Esophagus muscularis mucosa (tissue), 4 donors: ENCODE results near the gene PROB1. TPM values are rescaled to one million over a fixed set of nuclear protein-coding genes. Genes with fewer than 3 reads are reported as not detected.

Source experiments
- DNase-seq: peaks from one replicate; pipeline ENCODE4 v3.0.0-alpha.2; 2017; ENCODE audit errors: extremely low spot score
- H3K27ac ChIP-seq, 4 donors: fragments of 200-600 bp; sonication (generic); replicated peaks in 1 of 4; 1 replicate in 3 of 4; 2 replicates in 1 of 4; pipeline ENCODE4 v1.5.1; 2016 to 2019; ENCODE audit warnings: mild to moderate bottlenecking in 1 of 4
- H3K27me3 ChIP-seq, 4 donors: fragments of 200-600 bp; sonication (generic); one replicate each; pipeline versions ENCODE4 v1.5.1 to v1.6.0; 2016 to 2019
- H3K36me3 ChIP-seq, 4 donors: fragments of 200-600 bp; sonication (generic); one replicate each; pipeline ENCODE4 v1.5.1; 2016 to 2019
- H3K4me1 ChIP-seq, 4 donors: fragments of 200-600 bp; sonication (generic); one replicate each; pipeline ENCODE4 v1.5.1; 2016 to 2019
- H3K4me3 ChIP-seq, 4 donors: fragments of 200-600 bp; sonication (generic); 1 replicate in 2 of 4; 2 replicates in 2 of 4; pipeline ENCODE4 v1.5.1; 2016 to 2019; ENCODE audit warnings: mild to moderate bottlenecking in 4 of 4, moderate library complexity in 1 of 4
- H3K9me3 ChIP-seq, 4 donors: fragments of 200-600 bp; sonication (generic); 1 replicate in 3 of 4; 2 replicates in 1 of 4; pipeline ENCODE4 v1.5.1; 2016 to 2019
- CTCF ChIP-seq, 3 experiments: fragments of 200-600 bp in 2 of 3; fragments of 450-650 bp in 1 of 3; sonication (generic) in 2 of 3; IDR thresholded peaks; one replicate each; pipeline ENCODE4 v1.5.1; 2017 to 2019; ENCODE audit warnings: antibody characterized with exemption in 3 of 3, mild to moderate bottlenecking in 2 of 3, moderate library complexity in 1 of 3
- EP300 ChIP-seq: sonication (generic); formaldehyde crosslinking; IDR thresholded peaks from one replicate; pipeline ENCODE4 v1.6.1; 2017; ENCODE audit warnings: antibody characterized with exemption
- POLR2A ChIP-seq: fragments of 450-650 bp; IDR thresholded peaks from one replicate; pipeline ENCODE4 v1.6.1; 2017; ENCODE audit warnings: antibody characterized with exemption, moderate library complexity, mild to moderate bottlenecking, low read depth
- POLR2AphosphoS5 ChIP-seq, 2 donors: sonication (generic); formaldehyde crosslinking; IDR thresholded peaks; one replicate each; pipeline ENCODE4 v1.6.1; 2017; ENCODE audit warnings: antibody characterized with exemption in 2 of 2
- WGBS: methylation state at CpG from one replicate; pipeline ENCODE4 v1.1.5; 2018; 5-methylcytosine and 5-hydroxymethylcytosine counted together
- intact Hi-C: fragments of 100-400 bp; cut with DNase I; formaldehyde crosslinking; loops from one replicate; pipeline ENCODE4 v1.15.1; 2023
- total RNA-seq, 4 donors: library from RNA; depleted of rRNA; stranded (reverse); fragments of >200 nt; gene quantifications; one replicate each; pipeline versions ENCODE4 v1.1.0 to v1.2.1, GENCODE V29; 2016

Gene PROB1
- total RNA-seq, 4 donors from 2014 or later = 2.5 to 11.0 (median 7.8) TPM

- H3K36me3 ChIP-seq = peaks cover 0 to 29% (median 15%) of the 10 kb centered on the region in 4 donors
- peaks cover 61 to 73% (median 67%) of the 10 kb centered on the region in 4 donors for H3K4me1 ChIP-seq
- intact Hi-C loops = no loop called here
- no peaks in the 10 kb centered on the region for H3K27me3 ChIP-seq
- H3K27ac ChIP-seq = peak overlapping the region; percentile 72 to 84 (median 80)
- no peak for TF ChIP-seq POLR2A
- peak in 1 of 2 donors; percentile 35 for TF ChIP-seq POLR2AphosphoS5 (IDR thresholded peaks at IDR 0.05)
- no peak for TF ChIP-seq EP300
- DNase-seq = no peak
- H3K9me3 ChIP-seq = no peaks in the 10 kb centered on the region
- no peak overlapping the region for H3K4me3 ChIP-seq
- 35% methylated on average over 8 of the region's 9 CpGs for WGBS
These were observed 19.8 kb upstream of the PROB1 start for GRCh38 chr5:139414581-139415130.

- no peak overlapping the region for H3K4me3 ChIP-seq
- peak overlapping the region; percentile 72 to 84 (median 80) for H3K27ac ChIP-seq
These were observed 19.1 kb upstream of the PROB1 start for GRCh38 chr5:139413963-139414362.

GRCh38 chr5:139413153-139413552 lies 18.2 kb upstream of the PROB1 start:
- no peak overlapping the region for H3K4me3 ChIP-seq
- no peaks in the 10 kb centered on the region for H3K27me3 ChIP-seq
- peaks cover 0 to 23% (median 5%) of the 10 kb centered on the region in 4 donors for H3K36me3 ChIP-seq
- 98% methylated on average over 6 of the region's 6 CpGs for WGBS
- H3K4me1 ChIP-seq = peaks cover 46 to 60% (median 52%) of the 10 kb centered on the region in 4 donors
- intact Hi-C loops = no loop called here
- no peak for TF ChIP-seq EP300
- TF ChIP-seq CTCF (IDR thresholded peaks at IDR 0.05) = no peak
- H3K27ac ChIP-seq = peak overlapping the region; percentile 72 to 84 (median 80)
- no peak for DNase-seq
- H3K9me3 ChIP-seq = no peaks in the 10 kb centered on the region

More at GRCh38 chr5:139413963-139414362, 19.1 kb upstream of the PROB1 start:
- Histone ChIP-seq H3K27me3 (no peaks in the 10 kb centered on the region), H3K9me3 (no peaks in the 10 kb centered on the region), H3K4me1 (peaks cover 54 to 67% (median 60%) of the 10 kb centered on the region in 4 donors), H3K36me3 (peaks cover 0 to 23% (median 8%) of the 10 kb centered on the region in 4 donors)
- 64% methylated on average over 6 of the region's 6 CpGs for WGBS
- intact Hi-C loops = no loop called here
- no peak for DNase-seq
- no peak for TF ChIP-seq CTCF (IDR thresholded peaks at IDR 0.05)
- TF ChIP-seq EP300 = no peak
- TF ChIP-seq POLR2AphosphoS5 (IDR thresholded peaks at IDR 0.05) = no peak
- no peak for TF ChIP-seq POLR2A

GRCh38 chr5:139410993-139411828 lies 16.3 kb upstream of the PROB1 start:
- intact Hi-C loops = no loop called here
- Histone ChIP-seq H3K4me3 (no peak overlapping the region), H3K36me3 (peaks cover 0 to 23% (median 3%) of the 10 kb centered on the region in 4 donors), H3K27me3 (no peaks in the 10 kb centered on the region), H3K9me3 (no peaks in the 10 kb centered on the region), H3K4me1 (peaks cover 28 to 41% (median 33%) of the 10 kb centered on the region in 4 donors), H3K27ac (peak overlapping the region; percentile 30 to 60 (median 43))
- WGBS = 75% methylated on average over 17 of the region's 17 CpGs
- peak in 1 of 2 donors; percentile 32 for TF ChIP-seq POLR2AphosphoS5 (IDR thresholded peaks at IDR 0.05)
- no peak for TF ChIP-seq CTCF (IDR thresholded peaks at IDR 0.05)
- no peak for TF ChIP-seq POLR2A
- no peak for TF ChIP-seq EP300
- DNase-seq = no peak
